Chondrocyte (in vitro differentiated cells): Measurements from ENCODE around the gene DNAJA4. TPM values are rescaled to one million over a fixed set of nuclear protein-coding genes. Genes with fewer than 3 reads are reported as not detected.

Source experiments
- DNase-seq: peaks from one replicate; pipeline ENCODE4 v3.0.0; 2021; ENCODE audit warnings: mixed read lengths, low spot score
- H3K27ac Mint-ChIP-seq: one replicate; pipeline ENCODE4 v1.8.0; 2021; ENCODE audit warnings: mild to moderate bottlenecking, moderate library complexity, mixed read lengths; ENCODE audit not compliant: unreplicated experiment
- H3K27me3 Mint-ChIP-seq: 2 replicates; pipeline ENCODE4 v1.8.0; 2021; ENCODE audit warnings: low read depth, mixed read lengths
- H3K36me3 Mint-ChIP-seq: 2 replicates; pipeline ENCODE4 v1.8.0; 2021; ENCODE audit warnings: low read depth, mixed read lengths
- H3K4me1 Mint-ChIP-seq: 2 replicates; pipeline ENCODE4 v1.8.0; 2021; ENCODE audit warnings: low read depth, mild to moderate bottlenecking, mixed read lengths
- H3K4me3 Mint-ChIP-seq: one replicate; pipeline ENCODE4 v1.8.0; 2021; ENCODE audit warnings: mild to moderate bottlenecking, moderate library complexity, mixed read lengths; ENCODE audit not compliant: unreplicated experiment
- H3K9me3 Mint-ChIP-seq: 2 replicates; pipeline ENCODE4 v1.8.0; 2021; ENCODE audit warnings: low read depth, mixed read lengths
- total RNA-seq: library from RNA; stranded (reverse); gene quantifications from 3 replicates; pipeline ENCODE4 v1.2.1, GENCODE V29; 2021
- TF ChIP-seq, protein P1 (sequence below): fragments of 200-600 bp; sonication (generic); IDR thresholded peaks from 2 replicates; pipeline ENCODE4 v1.5.0; 2021; ENCODE audit warnings: antibody characterized with exemption, mild to moderate bottlenecking, moderate library complexity

Gene DNAJA4
- total RNA-seq, 1 donor from 2014 or later: 0.27 TPM

DNA sequence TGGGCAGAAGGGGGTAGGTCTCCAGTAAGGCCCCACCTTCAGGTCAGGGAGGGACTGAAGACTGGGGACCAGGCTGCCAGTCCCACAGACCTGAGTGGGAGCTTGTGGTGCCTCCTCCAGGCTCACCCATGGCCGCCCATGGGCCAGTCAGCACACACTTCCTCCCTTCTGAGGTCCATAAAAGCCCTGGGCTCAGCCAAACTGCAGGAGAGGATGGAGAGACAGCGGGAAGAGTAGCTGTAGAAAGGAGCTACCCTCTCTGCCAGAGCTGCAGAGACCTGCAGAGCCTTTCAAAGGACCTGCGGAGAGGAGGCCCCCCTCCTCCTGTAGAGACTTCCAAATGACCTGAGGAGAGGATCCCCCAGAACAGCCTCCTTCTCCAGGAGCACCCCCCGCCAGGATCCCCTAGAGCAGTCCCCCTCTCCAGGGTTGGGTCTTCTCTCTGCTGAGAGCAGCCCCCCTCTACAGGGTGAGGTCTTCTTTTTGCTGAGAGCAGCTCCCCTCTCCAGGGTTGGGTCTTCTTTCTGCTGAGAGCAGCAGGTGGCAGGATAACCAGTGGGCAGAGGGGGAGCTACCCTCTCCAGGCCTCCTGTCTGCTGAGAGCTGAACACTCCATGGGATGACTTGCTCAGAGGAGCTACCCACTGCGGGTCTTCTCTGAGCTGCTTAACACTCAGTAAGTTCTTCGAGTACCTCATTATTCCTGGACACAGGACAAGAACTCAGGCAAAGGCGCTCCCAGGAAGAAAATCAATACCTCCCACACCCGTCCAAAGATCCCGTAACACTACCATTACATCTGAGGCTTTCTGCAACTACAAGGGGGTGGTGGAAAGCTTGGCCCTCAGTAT is 40.1 kb downstream of the DNAJA4 start:
- Mint-ChIP-seq H3K27me3 (no peaks in the 10 kb centered on the region), H3K27ac (no peak overlapping the region), H3K4me1 (peaks cover 45% of the 10 kb centered on the region), H3K36me3 (no peaks in the 10 kb centered on the region), H3K9me3 (no peaks in the 10 kb centered on the region), H3K4me3 (peak overlapping the region; percentile 22)
- TF ChIP-seq, protein P1, sequence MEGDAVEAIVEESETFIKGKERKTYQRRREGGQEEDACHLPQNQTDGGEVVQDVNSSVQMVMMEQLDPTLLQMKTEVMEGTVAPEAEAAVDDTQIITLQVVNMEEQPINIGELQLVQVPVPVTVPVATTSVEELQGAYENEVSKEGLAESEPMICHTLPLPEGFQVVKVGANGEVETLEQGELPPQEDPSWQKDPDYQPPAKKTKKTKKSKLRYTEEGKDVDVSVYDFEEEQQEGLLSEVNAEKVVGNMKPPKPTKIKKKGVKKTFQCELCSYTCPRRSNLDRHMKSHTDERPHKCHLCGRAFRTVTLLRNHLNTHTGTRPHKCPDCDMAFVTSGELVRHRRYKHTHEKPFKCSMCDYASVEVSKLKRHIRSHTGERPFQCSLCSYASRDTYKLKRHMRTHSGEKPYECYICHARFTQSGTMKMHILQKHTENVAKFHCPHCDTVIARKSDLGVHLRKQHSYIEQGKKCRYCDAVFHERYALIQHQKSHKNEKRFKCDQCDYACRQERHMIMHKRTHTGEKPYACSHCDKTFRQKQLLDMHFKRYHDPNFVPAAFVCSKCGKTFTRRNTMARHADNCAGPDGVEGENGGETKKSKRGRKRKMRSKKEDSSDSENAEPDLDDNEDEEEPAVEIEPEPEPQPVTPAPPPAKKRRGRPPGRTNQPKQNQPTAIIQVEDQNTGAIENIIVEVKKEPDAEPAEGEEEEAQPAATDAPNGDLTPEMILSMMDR: no peak
- DNase-seq: no peak

DNA sequence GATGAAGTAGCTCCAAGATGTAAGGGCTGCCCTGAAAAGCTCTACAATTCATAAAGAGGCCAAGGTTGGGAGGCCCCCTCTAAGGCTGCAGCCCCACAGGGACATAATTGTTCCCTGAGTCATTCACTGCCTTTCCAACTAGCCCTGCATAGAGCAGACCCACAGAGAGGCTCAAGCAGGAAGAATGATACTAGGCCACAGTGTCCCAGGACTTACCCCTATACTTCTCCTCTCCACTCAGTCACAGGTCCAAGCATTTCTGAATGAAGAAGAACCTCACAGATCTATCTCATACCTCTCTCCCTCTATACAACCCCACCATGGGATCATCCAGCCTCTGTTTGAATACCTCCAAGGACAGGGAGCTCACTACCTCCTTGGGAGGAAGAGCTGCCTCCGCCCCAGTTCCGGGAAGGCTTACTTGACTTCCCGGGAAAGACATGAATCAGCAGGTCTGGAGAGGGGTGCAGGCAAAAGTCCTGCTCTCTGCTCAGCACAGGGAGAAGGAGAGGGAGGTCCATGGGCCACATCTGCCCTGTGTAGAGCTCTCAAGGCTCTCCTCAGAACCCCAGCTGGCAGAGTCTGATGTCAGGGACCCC is 41.9 kb downstream of the DNAJA4 start:
- H3K27ac Mint-ChIP-seq: peak overlapping the region; percentile 78
- no peaks in the 10 kb centered on the region for H3K36me3 Mint-ChIP-seq
- H3K27me3 Mint-ChIP-seq: no peaks in the 10 kb centered on the region
- TF ChIP-seq, protein P1: no peak
- H3K4me1 Mint-ChIP-seq: peaks cover 39% of the 10 kb centered on the region
- no peaks in the 10 kb centered on the region for H3K9me3 Mint-ChIP-seq
- DNase-seq: no peak
- H3K4me3 Mint-ChIP-seq: no peak overlapping the region

DNA sequence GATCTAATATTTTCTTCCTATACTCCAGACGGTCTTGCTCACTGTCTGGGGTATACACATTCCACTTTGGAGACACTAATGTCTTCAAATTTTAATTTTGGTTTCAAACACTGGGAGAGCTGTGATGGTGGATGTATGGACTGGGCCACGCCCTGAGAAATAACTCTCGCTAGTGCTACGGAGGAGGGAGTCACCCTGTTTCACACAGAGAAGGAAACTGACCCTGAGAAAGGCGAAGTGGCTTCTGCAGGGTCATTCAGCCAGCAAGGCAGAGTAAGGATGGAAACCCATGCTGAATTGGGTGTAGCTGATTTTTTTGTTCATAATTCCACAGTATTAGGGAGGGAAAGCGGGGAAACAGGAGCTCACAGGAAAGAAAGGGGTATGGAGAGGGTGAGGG is 43.6 kb downstream of the DNAJA4 start:
- TF ChIP-seq, protein P1: no peak
- H3K27me3 Mint-ChIP-seq: no peaks in the 10 kb centered on the region
- no peaks in the 10 kb centered on the region for H3K9me3 Mint-ChIP-seq
- peaks cover 23% of the 10 kb centered on the region for H3K4me1 Mint-ChIP-seq
- no peaks in the 10 kb centered on the region for H3K36me3 Mint-ChIP-seq
- no peak for DNase-seq
- no peak overlapping the region for H3K27ac Mint-ChIP-seq
- H3K4me3 Mint-ChIP-seq: no peak overlapping the region

DNA sequence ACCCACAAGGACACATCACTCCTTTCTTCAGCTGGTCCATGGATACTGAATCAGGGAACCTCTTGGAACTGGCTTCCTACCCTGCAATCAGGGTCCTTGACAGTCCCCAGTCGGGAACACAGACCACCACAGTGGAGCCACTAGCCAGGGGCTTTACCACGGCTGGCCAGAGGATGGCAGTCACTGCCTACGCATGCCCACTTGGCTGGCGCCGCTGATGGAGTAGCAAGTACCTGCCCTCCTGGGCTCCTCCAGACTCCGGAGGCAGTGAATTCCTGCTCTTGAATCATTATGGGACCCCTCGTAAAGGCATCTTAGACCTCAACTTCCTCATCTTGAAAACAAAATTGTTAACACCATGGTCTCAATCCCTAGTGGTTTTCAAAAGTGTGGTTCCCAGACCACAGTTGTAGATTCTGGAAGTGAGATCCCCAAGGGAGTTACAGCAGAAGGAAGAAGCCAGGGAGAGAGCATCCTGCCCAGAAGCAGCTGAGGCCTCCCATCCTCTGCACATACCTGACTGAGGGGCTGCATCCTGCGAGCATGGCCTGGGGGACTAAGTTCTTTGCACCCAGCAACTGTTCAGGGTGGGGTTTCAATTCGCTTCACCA is 44.2 kb downstream of the DNAJA4 start:
- no peaks in the 10 kb centered on the region for H3K9me3 Mint-ChIP-seq
- DNase-seq: no peak
- no peaks in the 10 kb centered on the region for H3K27me3 Mint-ChIP-seq
- H3K36me3 Mint-ChIP-seq: no peaks in the 10 kb centered on the region
- TF ChIP-seq, protein P1: peak; percentile 99
- H3K27ac Mint-ChIP-seq: no peak overlapping the region
- H3K4me3 Mint-ChIP-seq: no peak overlapping the region
- H3K4me1 Mint-ChIP-seq: peaks cover 22% of the 10 kb centered on the region

DNA sequence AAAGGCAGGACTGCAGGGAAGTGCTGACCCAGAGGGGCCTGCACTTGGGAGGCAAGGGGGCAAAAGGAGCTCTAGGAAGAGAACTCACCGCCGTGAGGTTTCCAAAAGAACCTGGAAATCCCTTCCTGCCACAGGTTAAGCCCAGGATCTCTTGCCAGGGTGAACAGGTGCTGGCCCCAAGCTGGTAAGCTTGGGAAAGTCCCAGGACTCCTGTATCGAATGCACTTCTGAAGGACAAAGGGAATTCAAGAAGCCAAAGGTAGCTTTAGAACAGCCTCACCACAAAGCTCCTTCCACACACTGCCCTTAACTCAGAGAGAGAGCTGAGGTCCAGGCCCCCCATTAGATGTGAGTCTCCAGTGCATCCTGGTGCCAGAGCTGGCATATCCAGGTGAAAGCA is 46.9 kb downstream of the DNAJA4 start:
- Mint-ChIP-seq H3K4me1 (peaks cover 13% of the 10 kb centered on the region), H3K36me3 (no peaks in the 10 kb centered on the region), H3K4me3 (no peak overlapping the region), H3K27me3 (no peaks in the 10 kb centered on the region), H3K9me3 (no peaks in the 10 kb centered on the region), H3K27ac (no peak overlapping the region)
- DNase-seq: no peak
- TF ChIP-seq, protein P1: no peak
